K562 (cell line): ENCODE data around the gene ARV1. TPM values are rescaled to one million over a fixed set of nuclear protein-coding genes. Genes with fewer than 3 reads are reported as not detected.
A peak's percentile ranks its signal among the peaks of the same experiment; 100 is the strongest.

Experiments
- FOXP1 ChIP-seq: sonication (generic); formaldehyde crosslinking; IDR thresholded peaks from 2 replicates; pipeline ENCODE4 v1.8.0; 2022; ENCODE audit warnings: mild to moderate bottlenecking, missing genetic modification reagents
- GABPA ChIP-seq: fragments of 200-800 bp; sonication (Bioruptor generic); conservative IDR thresholded peaks from 2 replicates; pipeline ENCODE4 v1.6.1; 2016; ENCODE audit warnings: low read depth, missing genetic modification characterization, missing compliant biosample characterization
- MTA1 ChIP-seq: fragments of 450-650 bp; IDR thresholded peaks from 2 replicates; pipeline ENCODE4 v1.6.1; 2017; ENCODE audit warnings: borderline replicate concordance
- MYBL2 ChIP-seq, 2 experiments: fragments of 450-650 bp in 1 of 2; sonication (generic) in 1 of 2; formaldehyde crosslinking in 1 of 2; IDR thresholded peaks; 2 replicates each; pipeline versions ENCODE4 v1.6.1 to v1.8.1; 2017 to 2022; ENCODE audit warnings: borderline replicate concordance in 1 of 2, inconsistent platforms in 1 of 2, low read depth in 1 of 2, mild to moderate bottlenecking in 1 of 2, missing genetic modification reagents in 1 of 2, moderate library complexity in 1 of 2
- PHB ChIP-seq: fragments of 250-450 bp; sonication (Bioruptor Pico); IDR thresholded peaks from 2 replicates; pipeline ENCODE4 v1.5.0; 2021
- SAP30 ChIP-seq: fragments of 200-600 bp; sonication (generic); IDR thresholded peaks from 2 replicates; pipeline ENCODE4 v1.6.1; 2012; ENCODE audit warnings: borderline replicate concordance, low read depth, mild to moderate bottlenecking, moderate library complexity, low read length, control low read depth, inconsistent platforms; ENCODE audit not compliant: insufficient read depth, poor library complexity, severe bottlenecking
- STAT6 ChIP-seq: sonication (generic); formaldehyde crosslinking; IDR thresholded peaks from 2 replicates; pipeline ENCODE4 v1.8.1; 2023; ENCODE audit warnings: mild to moderate bottlenecking, missing genetic modification reagents
- ZNF407 ChIP-seq: fragments of 450-650 bp; IDR thresholded peaks from 2 replicates; pipeline ENCODE4 v1.6.1; 2016; ENCODE audit warnings: low read depth
- polyA plus RNA-seq, 8 experiments: library from polyadenylated mRNA; depleted of rRNA in 4 of 8; stranded (reverse) in 5 of 8; unstranded in 3 of 8; fragments of >200 nt; fragmentation: Nextera tagmentation in 2 of 8; fragmentation: Illumina TruSeq in 1 of 8; extraction: Ambion mirVana in 2 of 8; extraction: Trizol in 1 of 8; gene quantifications; 2 replicates each; pipeline versions ENCODE4 v1.2.1 to v1.2.3, GENCODE V29; 2011 to 2014; ENCODE audit warnings: inconsistent platforms in 1 of 8, missing spikeins in 1 of 8
- total RNA-seq, 7 experiments: library from RNA; depleted of rRNA in 6 of 7; stranded (reverse); fragments of >200 nt in 6 of 7; fragmentation: Illumina TruSeq in 2 of 7; extraction: Trizol in 2 of 7; gene quantifications; 2 replicates each; pipeline versions ENCODE4 v1.2.1 to v1.2.3, GENCODE V29; 2011 to 2021; ENCODE audit warnings: low replicate concordance in 1 of 7
- TF ChIP-seq, protein P1 (sequence below): sonication (generic); IDR thresholded peaks from 2 replicates; pipeline ENCODE4 v1.6.1; 2016
- TF ChIP-seq, protein P2 (sequence below): fragments of 250-450 bp; sonication (Bioruptor Pico); IDR thresholded peaks from 2 replicates; pipeline ENCODE4 v1.8.0; 2022; ENCODE audit warnings: moderate library complexity, mild to moderate bottlenecking, inconsistent platforms

ARV1 gene
- total and polyA plus RNA-seq, 9 of the 15 experiments (the other 6 are each of a cell fraction or from before 2014, with no cell fraction given) = 54.8 to 139 (median 74.0) TPM

DNA sequence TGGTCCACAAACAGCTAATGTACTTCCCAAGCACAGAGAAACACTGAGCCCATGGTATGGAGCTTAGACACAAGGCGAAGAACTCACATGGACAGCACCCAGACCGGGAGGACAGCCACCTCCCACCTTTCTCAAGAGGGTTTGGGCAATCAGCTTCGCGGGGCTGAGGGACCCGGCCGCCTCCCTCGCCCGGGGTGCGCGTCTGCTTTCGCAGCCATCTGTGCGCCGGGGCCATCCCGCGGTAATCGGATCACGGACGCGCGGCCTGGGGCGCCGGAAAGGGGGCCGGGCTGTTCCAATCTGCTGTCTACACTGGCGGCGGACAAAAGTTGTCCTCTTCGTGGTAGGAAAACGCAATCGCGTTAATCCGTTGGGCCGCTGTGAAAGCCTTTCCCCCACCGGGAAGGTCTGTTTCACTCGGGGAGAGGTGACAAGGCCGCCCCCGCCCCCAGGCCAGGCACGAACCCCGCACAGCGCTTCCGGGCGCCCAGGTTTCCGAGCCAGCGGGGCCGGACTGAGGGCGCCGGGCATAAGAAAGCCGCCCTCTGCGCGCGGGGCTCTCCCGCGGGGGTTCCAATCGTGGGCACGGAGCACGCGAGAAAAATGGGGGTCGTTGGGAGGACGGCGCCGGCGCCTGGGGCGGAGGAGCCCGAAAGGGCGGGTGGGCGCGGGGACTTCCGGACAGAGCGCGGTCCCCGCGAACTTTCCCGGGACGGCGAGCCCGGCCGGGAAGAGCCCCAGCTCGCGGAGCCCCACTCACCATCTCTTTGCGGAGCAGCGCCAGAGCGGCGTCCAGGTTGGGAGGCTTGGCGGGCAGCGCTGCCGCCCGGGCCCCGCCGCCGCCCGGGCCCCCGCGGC is 60.5 kb downstream of the ARV1 start (continued):
- TF ChIP-seq, protein P1, sequence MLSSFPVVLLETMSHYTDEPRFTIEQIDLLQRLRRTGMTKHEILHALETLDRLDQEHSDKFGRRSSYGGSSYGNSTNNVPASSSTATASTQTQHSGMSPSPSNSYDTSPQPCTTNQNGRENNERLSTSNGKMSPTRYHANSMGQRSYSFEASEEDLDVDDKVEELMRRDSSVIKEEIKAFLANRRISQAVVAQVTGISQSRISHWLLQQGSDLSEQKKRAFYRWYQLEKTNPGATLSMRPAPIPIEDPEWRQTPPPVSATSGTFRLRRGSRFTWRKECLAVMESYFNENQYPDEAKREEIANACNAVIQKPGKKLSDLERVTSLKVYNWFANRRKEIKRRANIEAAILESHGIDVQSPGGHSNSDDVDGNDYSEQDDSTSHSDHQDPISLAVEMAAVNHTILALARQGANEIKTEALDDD = no peak
- TF ChIP-seq SAP30 (peak; percentile 28), GABPA (tag) (peak; percentile 74), STAT6 (CRISPR knock-in tag) (0 out of 2 replicates have a peak, but pooled peaks have one; percentile 65), MYBL2 (IDR thresholded peaks at IDR 0.05; ENCODE audit: low read depth) (no peak), MYBL2 (CRISPR knock-in tag; IDR thresholded peaks at IDR 0.05; ENCODE audit: borderline replicate concordance) (no peak), ZNF407 (no peak), PHB (peak; percentile 60; the same call in 1 of the 2 replicates), FOXP1 (CRISPR knock-in tag) (peak; percentile 66; the same call in 1 of the 2 replicates), MTA1 (0 out of 2 replicates have a peak, but pooled peaks have one; percentile 37)
- TF ChIP-seq, protein P2, sequence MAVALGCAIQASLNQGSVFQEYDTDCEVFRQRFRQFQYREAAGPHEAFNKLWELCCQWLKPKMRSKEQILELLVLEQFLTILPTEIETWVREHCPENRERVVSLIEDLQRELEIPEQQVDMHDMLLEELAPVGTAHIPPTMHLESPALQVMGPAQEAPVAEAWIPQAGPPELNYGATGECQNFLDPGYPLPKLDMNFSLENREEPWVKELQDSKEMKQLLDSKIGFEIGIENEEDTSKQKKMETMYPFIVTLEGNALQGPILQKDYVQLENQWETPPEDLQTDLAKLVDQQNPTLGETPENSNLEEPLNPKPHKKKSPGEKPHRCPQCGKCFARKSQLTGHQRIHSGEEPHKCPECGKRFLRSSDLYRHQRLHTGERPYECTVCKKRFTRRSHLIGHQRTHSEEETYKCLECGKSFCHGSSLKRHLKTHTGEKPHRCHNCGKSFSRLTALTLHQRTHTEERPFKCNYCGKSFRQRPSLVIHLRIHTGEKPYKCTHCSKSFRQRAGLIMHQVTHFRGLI (CRISPR knock-in tag) = no peak
